OCI-LY1 (cell line): ENCODE results near the gene PARN.

Source experiments
- EZH2 ChIP-seq: fragments of 200-600 bp; sonication (generic), shearing (Covaris generic); IDR thresholded peaks from 2 replicates; pipeline ENCODE4 v1.8.0; 2017; ENCODE audit warnings: borderline replicate concordance, mixed run types, mild to moderate bottlenecking, antibody characterized with exemption, low read length, moderate library complexity, mixed read lengths
- TF ChIP-seq, protein P1 (sequence below): fragments of 200-600 bp; sonication (generic), shearing (Covaris generic); IDR thresholded peaks from 2 replicates; pipeline ENCODE4 v1.5.1; 2017; ENCODE audit warnings: mild to moderate bottlenecking, antibody characterized with exemption, low read length, moderate library complexity, mixed read lengths

DNA sequence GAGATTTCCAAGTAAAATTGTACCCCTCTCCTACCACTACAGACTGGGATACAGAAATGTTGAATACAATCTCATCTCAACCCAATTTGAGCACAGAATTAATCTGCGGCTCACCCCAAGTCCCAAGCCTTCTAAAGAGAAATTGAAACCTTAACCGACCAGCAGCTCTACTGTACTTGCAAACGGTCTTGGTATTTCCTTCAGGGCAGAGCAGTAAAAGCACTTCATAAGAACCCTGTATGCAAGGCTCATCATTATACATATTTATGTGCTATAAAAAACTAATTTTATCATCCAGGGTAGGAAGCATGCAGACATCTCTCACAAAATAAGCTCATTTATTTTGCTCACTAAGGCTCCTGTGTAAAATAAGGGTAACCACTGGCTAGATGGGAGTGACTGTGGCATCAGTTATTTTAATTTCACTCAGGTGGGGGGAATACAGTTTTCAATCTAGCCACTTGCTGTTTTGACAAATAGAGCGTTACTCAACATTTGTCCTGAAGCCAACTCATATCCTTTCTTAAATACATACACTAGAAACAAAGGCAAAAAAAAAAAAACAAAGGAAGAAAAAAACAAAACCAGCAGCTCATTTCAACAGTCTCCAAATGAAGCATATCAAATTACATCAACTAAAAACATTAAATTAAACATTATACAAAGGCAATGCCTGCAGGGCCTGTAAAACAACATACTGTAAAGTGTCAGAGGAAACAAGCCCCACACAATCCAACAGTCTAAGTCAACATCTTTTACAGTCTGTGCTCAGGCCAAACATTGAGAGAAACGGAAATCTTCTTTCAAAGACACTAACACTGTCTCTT is 65.0 kb downstream of the PARN start:
- TF ChIP-seq, protein P1, sequence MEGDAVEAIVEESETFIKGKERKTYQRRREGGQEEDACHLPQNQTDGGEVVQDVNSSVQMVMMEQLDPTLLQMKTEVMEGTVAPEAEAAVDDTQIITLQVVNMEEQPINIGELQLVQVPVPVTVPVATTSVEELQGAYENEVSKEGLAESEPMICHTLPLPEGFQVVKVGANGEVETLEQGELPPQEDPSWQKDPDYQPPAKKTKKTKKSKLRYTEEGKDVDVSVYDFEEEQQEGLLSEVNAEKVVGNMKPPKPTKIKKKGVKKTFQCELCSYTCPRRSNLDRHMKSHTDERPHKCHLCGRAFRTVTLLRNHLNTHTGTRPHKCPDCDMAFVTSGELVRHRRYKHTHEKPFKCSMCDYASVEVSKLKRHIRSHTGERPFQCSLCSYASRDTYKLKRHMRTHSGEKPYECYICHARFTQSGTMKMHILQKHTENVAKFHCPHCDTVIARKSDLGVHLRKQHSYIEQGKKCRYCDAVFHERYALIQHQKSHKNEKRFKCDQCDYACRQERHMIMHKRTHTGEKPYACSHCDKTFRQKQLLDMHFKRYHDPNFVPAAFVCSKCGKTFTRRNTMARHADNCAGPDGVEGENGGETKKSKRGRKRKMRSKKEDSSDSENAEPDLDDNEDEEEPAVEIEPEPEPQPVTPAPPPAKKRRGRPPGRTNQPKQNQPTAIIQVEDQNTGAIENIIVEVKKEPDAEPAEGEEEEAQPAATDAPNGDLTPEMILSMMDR: no peak
- TF ChIP-seq EZH2: no peak
